H1 (cell line): Measurements from ENCODE around the gene SEMA3E. TPM values are rescaled to one million over a fixed set of nuclear protein-coding genes. Genes with fewer than 3 reads are reported as not detected.

Source experiments
- CHD7 ChIP-seq: fragments of 300-600 bp; sonication (generic); IDR thresholded peaks from 2 replicates; pipeline ENCODE4 v1.7.1; 2012; ENCODE audit warnings: low read length, moderate library complexity, mild to moderate bottlenecking, inconsistent platforms; ENCODE audit not compliant: insufficient replicate concordance
- RFX5 ChIP-seq: IDR thresholded peaks from 2 replicates; pipeline ENCODE4 v1.6.1; 2011; ENCODE audit warnings: low read depth, low read length, improper control_type of control experiment, borderline replicate concordance
- polyA plus RNA-seq, 7 experiments: library from polyadenylated mRNA; depleted of rRNA in 3 of 7; stranded (reverse) in 5 of 7; unstranded in 2 of 7; fragments of >200 nt in 5 of 7; fragments of 200-250 nt in 2 of 7; gene quantifications; 1 replicate in 5 of 7; 2 replicates in 1 of 7; 4 replicates in 1 of 7; pipeline versions ENCODE4 v1.2.1 to v1.2.3, GENCODE V29; 2011 to 2013; ENCODE audit warnings: missing spikeins in 2 of 7, mixed read lengths in 2 of 7
- total RNA-seq: library from RNA; stranded (reverse); fragmentation: NEBNext Ultra II Directional; extraction: Animal tissue kit (Norgen Biotek cat#: 25700); gene quantifications from 2 replicates; pipeline ENCODE4 v1.2.1, GENCODE V29; 2021

Gene SEMA3E
- total and polyA plus RNA-seq, 2 of the 8 experiments (the other 6 are each of a cell fraction or from before 2014, with no cell fraction given): 0.93 to 0.94 TPM

GRCh38 chr7:83415840-83416239 is 233.1 kb downstream of the SEMA3E start (continued):
- TF ChIP-seq RFX5 (no peak), CHD7 (peak; percentile 64)
